ENCODE results near the gene GOT2.

DNA sequence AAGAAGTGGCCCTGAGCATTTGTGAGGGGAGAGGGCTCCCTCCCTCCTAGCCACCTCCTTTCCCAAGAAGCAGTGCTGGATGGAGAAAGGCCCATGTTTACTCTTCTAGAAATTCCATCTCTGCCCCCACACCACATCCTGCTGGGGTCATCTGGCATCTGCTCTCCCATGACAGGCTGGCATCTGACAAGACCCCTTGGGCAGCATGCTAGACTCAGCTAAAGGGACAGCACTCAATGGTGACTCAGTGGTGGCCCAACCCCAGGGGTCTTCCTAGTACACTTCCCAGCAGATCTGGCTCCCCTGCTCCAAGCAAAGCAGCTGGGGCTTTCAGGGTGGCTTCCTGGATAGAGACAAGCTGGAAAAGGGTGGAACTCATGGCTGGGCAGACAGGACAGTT is 63.9 kb downstream of the GOT2 start:
- TF ChIP-seq, protein P1, sequence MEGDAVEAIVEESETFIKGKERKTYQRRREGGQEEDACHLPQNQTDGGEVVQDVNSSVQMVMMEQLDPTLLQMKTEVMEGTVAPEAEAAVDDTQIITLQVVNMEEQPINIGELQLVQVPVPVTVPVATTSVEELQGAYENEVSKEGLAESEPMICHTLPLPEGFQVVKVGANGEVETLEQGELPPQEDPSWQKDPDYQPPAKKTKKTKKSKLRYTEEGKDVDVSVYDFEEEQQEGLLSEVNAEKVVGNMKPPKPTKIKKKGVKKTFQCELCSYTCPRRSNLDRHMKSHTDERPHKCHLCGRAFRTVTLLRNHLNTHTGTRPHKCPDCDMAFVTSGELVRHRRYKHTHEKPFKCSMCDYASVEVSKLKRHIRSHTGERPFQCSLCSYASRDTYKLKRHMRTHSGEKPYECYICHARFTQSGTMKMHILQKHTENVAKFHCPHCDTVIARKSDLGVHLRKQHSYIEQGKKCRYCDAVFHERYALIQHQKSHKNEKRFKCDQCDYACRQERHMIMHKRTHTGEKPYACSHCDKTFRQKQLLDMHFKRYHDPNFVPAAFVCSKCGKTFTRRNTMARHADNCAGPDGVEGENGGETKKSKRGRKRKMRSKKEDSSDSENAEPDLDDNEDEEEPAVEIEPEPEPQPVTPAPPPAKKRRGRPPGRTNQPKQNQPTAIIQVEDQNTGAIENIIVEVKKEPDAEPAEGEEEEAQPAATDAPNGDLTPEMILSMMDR (IDR thresholded peaks at IDR 0.05; ENCODE audit: insufficient read depth, low read length), result no peak
- TF ChIP-seq, protein P2, sequence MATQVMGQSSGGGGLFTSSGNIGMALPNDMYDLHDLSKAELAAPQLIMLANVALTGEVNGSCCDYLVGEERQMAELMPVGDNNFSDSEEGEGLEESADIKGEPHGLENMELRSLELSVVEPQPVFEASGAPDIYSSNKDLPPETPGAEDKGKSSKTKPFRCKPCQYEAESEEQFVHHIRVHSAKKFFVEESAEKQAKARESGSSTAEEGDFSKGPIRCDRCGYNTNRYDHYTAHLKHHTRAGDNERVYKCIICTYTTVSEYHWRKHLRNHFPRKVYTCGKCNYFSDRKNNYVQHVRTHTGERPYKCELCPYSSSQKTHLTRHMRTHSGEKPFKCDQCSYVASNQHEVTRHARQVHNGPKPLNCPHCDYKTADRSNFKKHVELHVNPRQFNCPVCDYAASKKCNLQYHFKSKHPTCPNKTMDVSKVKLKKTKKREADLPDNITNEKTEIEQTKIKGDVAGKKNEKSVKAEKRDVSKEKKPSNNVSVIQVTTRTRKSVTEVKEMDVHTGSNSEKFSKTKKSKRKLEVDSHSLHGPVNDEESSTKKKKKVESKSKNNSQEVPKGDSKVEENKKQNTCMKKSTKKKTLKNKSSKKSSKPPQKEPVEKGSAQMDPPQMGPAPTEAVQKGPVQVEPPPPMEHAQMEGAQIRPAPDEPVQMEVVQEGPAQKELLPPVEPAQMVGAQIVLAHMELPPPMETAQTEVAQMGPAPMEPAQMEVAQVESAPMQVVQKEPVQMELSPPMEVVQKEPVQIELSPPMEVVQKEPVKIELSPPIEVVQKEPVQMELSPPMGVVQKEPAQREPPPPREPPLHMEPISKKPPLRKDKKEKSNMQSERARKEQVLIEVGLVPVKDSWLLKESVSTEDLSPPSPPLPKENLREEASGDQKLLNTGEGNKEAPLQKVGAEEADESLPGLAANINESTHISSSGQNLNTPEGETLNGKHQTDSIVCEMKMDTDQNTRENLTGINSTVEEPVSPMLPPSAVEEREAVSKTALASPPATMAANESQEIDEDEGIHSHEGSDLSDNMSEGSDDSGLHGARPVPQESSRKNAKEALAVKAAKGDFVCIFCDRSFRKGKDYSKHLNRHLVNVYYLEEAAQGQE (IDR thresholded peaks at IDR 0.05; ENCODE audit: insufficient replicate concordance, low read depth), result no peak
- TF ChIP-seq GABPA (IDR thresholded peaks at IDR 0.05; ENCODE audit: low read depth), result no peak
